GOT3 (cell line): ENCODE data around the gene TLE6.
"Not testable (repeated sequence)": the region's sequence is repeated elsewhere in the genome, so short reads cannot be mapped to it uniquely, and the experiment has no call there.

Experiments used
- DNase-seq: peaks from one replicate; lab custom pipeline; 2025; ENCODE audit warnings: mixed read lengths; lab: John Stamatoyannopoulos, UW

Gene TLE6

GRCh38 chr19:3004522-3004921 is 27.2 kb downstream of the TLE6 start:
- no peak for DNase-seq

GRCh38 chr19:3005345-3005744 is 28.0 kb downstream of the TLE6 start:
- DNase-seq: no peak

- no peak for DNase-seq
Measured at GRCh38 chr19:3006075-3006767, 28.9 kb downstream of the TLE6 start.

GRCh38 chr19:3007975-3008374 is 30.6 kb downstream of the TLE6 start:
- DNase-seq: no peak

- no peak for DNase-seq
Measured at GRCh38 chr19:3008994-3009393, 31.6 kb downstream of the TLE6 start.

GRCh38 chr19:3010871-3011270 is 33.5 kb downstream of the TLE6 start:
- DNase-seq: no peak

- DNase-seq: not testable (repeated sequence)
Measured at GRCh38 chr19:3012059-3012458, 34.7 kb downstream of the TLE6 start.

GRCh38 chr19:3012621-3013262 is 35.4 kb downstream of the TLE6 start:
- DNase-seq: no peak

- DNase-seq: no peak
Measured at GRCh38 chr19:3013263-3013725, 35.9 kb downstream of the TLE6 start.

GRCh38 chr19:3014135-3014534 is 36.8 kb downstream of the TLE6 start:
- DNase-seq: no peak

GRCh38 chr19:3015126-3016057 is 38.0 kb downstream of the TLE6 start:
- DNase-seq: no peak

GRCh38 chr19:3017923-3018322 is 40.6 kb downstream of the TLE6 start:
- DNase-seq: no peak

GRCh38 chr19:3019211-3019854 is 42.0 kb downstream of the TLE6 start:
- no peak for DNase-seq

GRCh38 chr19:3020321-3020960 is 43.1 kb downstream of the TLE6 start:
- DNase-seq: no peak

GRCh38 chr19:3024509-3024869 is 47.1 kb downstream of the TLE6 start:
- DNase-seq: no peak

GRCh38 chr19:3024870-3025548 is 47.6 kb downstream of the TLE6 start:
- DNase-seq: no peak

GRCh38 chr19:3025549-3025886 is 48.2 kb downstream of the TLE6 start:
- no peak for DNase-seq

GRCh38 chr19:3026768-3027167 is 49.4 kb downstream of the TLE6 start:
- no peak for DNase-seq

- no peak for DNase-seq
Measured at GRCh38 chr19:3027292-3027691, 49.9 kb downstream of the TLE6 start.

GRCh38 chr19:3027981-3028304 is 50.6 kb downstream of the TLE6 start:
- no peak for DNase-seq

GRCh38 chr19:3028305-3029064 is 51.1 kb downstream of the TLE6 start:
- no peak for DNase-seq
